Activated CD8-positive, alpha-beta memory T cell treated with anti-CD3 and anti-CD28 coated beads, Interleukin-2, amount 10 ng/mL, durations not matched to agents 7 days and 5 days (primary cell): ENCODE data around the gene PTPN11. TPM values are rescaled to one million over a fixed set of nuclear protein-coding genes. Genes with fewer than 3 reads are reported as not detected.
"Not testable (repeated sequence)": the region's sequence is repeated elsewhere in the genome, so short reads cannot be mapped to it uniquely, and the experiment has no call there.

ENCODE experiments used
- ATAC-seq: fragments of 150-1000 bp; cut with Tn5 transposase; one replicate; pipeline ENCODE4 v1.10.0; 2021; ENCODE audit warnings: moderate library complexity
- CTCF ChIA-PET: fragments of 350-600 bp; sonication (Branson Sonifier 250); formaldehyde crosslinking; loops from one replicate; lab custom pipeline; 2021; ENCODE audit warnings: antibody characterized with exemption; lab: Charles Lee
- DNase-seq: peaks from one replicate; pipeline ENCODE4 v3.0.0-alpha.2; 2020
- H3K27ac Mint-ChIP-seq: one replicate; pipeline ENCODE4 v1.8.0; 2021; ENCODE audit warnings: mild to moderate bottlenecking, mixed read lengths
- H3K27me3 Mint-ChIP-seq: one replicate; pipeline ENCODE4 v1.8.0; 2021; ENCODE audit warnings: mixed read lengths
- H3K36me3 Mint-ChIP-seq: one replicate; pipeline ENCODE4 v1.8.0; 2021; ENCODE audit warnings: mild to moderate bottlenecking, mixed read lengths
- H3K4me1 Mint-ChIP-seq: one replicate; pipeline ENCODE4 v1.8.0; 2021; ENCODE audit warnings: mixed read lengths
- H3K4me3 Mint-ChIP-seq: one replicate; pipeline ENCODE4 v1.8.0; 2021; ENCODE audit warnings: mild to moderate bottlenecking, moderate library complexity, mixed read lengths
- H3K9me3 Mint-ChIP-seq: one replicate; pipeline ENCODE4 v1.8.0; 2022; ENCODE audit warnings: low read depth, mixed read lengths
- total RNA-seq, 2 experiments: library from RNA; stranded (reverse); gene quantifications; one replicate each; pipeline ENCODE4 v1.2.3, GENCODE V29; 2021

The PTPN11 gene
- total RNA-seq, 2 experiments from 2014 or later: 90.9 to 118 TPM

- CTCF ChIA-PET: no interaction called here
- no peak for DNase-seq
- peaks cover 5% of the 10 kb centered on the region for H3K36me3 Mint-ChIP-seq
- H3K27ac Mint-ChIP-seq: no peak overlapping the region
- ATAC-seq: no peak
- H3K27me3 Mint-ChIP-seq: no peaks in the 10 kb centered on the region
- H3K4me3 Mint-ChIP-seq: no peak overlapping the region
- H3K9me3 Mint-ChIP-seq: no peaks in the 10 kb centered on the region
- no peaks in the 10 kb centered on the region for H3K4me1 Mint-ChIP-seq
These were observed 96.3 kb downstream of the PTPN11 start for GRCh38 chr12:112514926-112515642.

GRCh38 chr12:112515868-112516267 is 97.1 kb downstream of the PTPN11 start:
- Mint-ChIP-seq H3K27ac (no peak overlapping the region), H3K36me3 (peaks cover 5% of the 10 kb centered on the region), H3K4me1 (no peaks in the 10 kb centered on the region), H3K9me3 (no peaks in the 10 kb centered on the region), H3K4me3 (no peak overlapping the region), H3K27me3 (no peaks in the 10 kb centered on the region)
- CTCF ChIA-PET: no interaction called here
- DNase-seq (no peak), ATAC-seq (no peak)

GRCh38 chr12:112517730-112518364 is 99.1 kb downstream of the PTPN11 start:
- no peaks in the 10 kb centered on the region for H3K9me3 Mint-ChIP-seq
- no peak overlapping the region for H3K27ac Mint-ChIP-seq
- CTCF ChIA-PET: no interaction called here
- no peaks in the 10 kb centered on the region for H3K27me3 Mint-ChIP-seq
- ATAC-seq (no peak), DNase-seq (no peak)
- no peak overlapping the region for H3K4me3 Mint-ChIP-seq
- H3K36me3 Mint-ChIP-seq: no peaks in the 10 kb centered on the region
- H3K4me1 Mint-ChIP-seq: no peaks in the 10 kb centered on the region

- H3K9me3 Mint-ChIP-seq: no peaks in the 10 kb centered on the region
- no peak for ATAC-seq
- no peak for DNase-seq
- H3K4me3 Mint-ChIP-seq: no peak overlapping the region
- H3K36me3 Mint-ChIP-seq: no peaks in the 10 kb centered on the region
- no peak overlapping the region for H3K27ac Mint-ChIP-seq
- no peaks in the 10 kb centered on the region for H3K4me1 Mint-ChIP-seq
- CTCF ChIA-PET: no interaction called here
- no peaks in the 10 kb centered on the region for H3K27me3 Mint-ChIP-seq
These were observed 99.6 kb downstream of the PTPN11 start for GRCh38 chr12:112518365-112518735.

- H3K4me1 Mint-ChIP-seq, ATAC-seq, H3K27me3 Mint-ChIP-seq, H3K27ac Mint-ChIP-seq, DNase-seq, H3K4me3 Mint-ChIP-seq, H3K9me3 Mint-ChIP-seq, CTCF ChIA-PET, H3K36me3 Mint-ChIP-seq: not testable (repeated sequence)
These were observed 101.1 kb downstream of the PTPN11 start for GRCh38 chr12:112519841-112520340.

- no peaks in the 10 kb centered on the region for H3K27me3 Mint-ChIP-seq
- H3K9me3 Mint-ChIP-seq: no peaks in the 10 kb centered on the region
- H3K27ac Mint-ChIP-seq: no peak overlapping the region
These were observed 105.1 kb downstream of the PTPN11 start for GRCh38 chr12:112523856-112524255.

GRCh38 chr12:112524269-112524668 is 105.5 kb downstream of the PTPN11 start:
- H3K36me3 Mint-ChIP-seq: no peaks in the 10 kb centered on the region
- CTCF ChIA-PET: no interaction called here
- no peaks in the 10 kb centered on the region for H3K27me3 Mint-ChIP-seq
- H3K4me3 Mint-ChIP-seq: no peak overlapping the region
- ATAC-seq (no peak), DNase-seq (no peak)
- no peaks in the 10 kb centered on the region for H3K4me1 Mint-ChIP-seq
- H3K9me3 Mint-ChIP-seq: no peaks in the 10 kb centered on the region
- H3K27ac Mint-ChIP-seq: no peak overlapping the region

More at GRCh38 chr12:112523856-112524255, 105.1 kb downstream of the PTPN11 start:
- no peaks in the 10 kb centered on the region for H3K4me1 Mint-ChIP-seq
- no peak overlapping the region for H3K4me3 Mint-ChIP-seq
- no peak for DNase-seq
- no peak for ATAC-seq
- no peaks in the 10 kb centered on the region for H3K36me3 Mint-ChIP-seq
- CTCF ChIA-PET: no interaction called here

GRCh38 chr12:112524676-112525425 is 106.1 kb downstream of the PTPN11 start:
- no peak for ATAC-seq

GRCh38 chr12:112525426-112525809 is 106.7 kb downstream of the PTPN11 start:
- Mint-ChIP-seq H3K4me1 (no peaks in the 10 kb centered on the region), H3K9me3 (no peaks in the 10 kb centered on the region), H3K4me3 (no peak overlapping the region), H3K27me3 (no peaks in the 10 kb centered on the region), H3K36me3 (no peaks in the 10 kb centered on the region), H3K27ac (no peak overlapping the region)
- ATAC-seq (no peak), DNase-seq (no peak)
- CTCF ChIA-PET: no interaction called here

More at GRCh38 chr12:112524676-112525425, 106.1 kb downstream of the PTPN11 start:
- H3K36me3 Mint-ChIP-seq: no peaks in the 10 kb centered on the region
- no peaks in the 10 kb centered on the region for H3K9me3 Mint-ChIP-seq
- CTCF ChIA-PET: no interaction called here
- no peak for DNase-seq
- no peak overlapping the region for H3K27ac Mint-ChIP-seq
- H3K4me3 Mint-ChIP-seq: no peak overlapping the region
- no peaks in the 10 kb centered on the region for H3K27me3 Mint-ChIP-seq
- H3K4me1 Mint-ChIP-seq: no peaks in the 10 kb centered on the region

GRCh38 chr12:112527082-112527481 is 108.3 kb downstream of the PTPN11 start:
- CTCF ChIA-PET: no interaction called here
- Mint-ChIP-seq H3K36me3 (no peaks in the 10 kb centered on the region), H3K9me3 (no peaks in the 10 kb centered on the region), H3K4me3 (no peak overlapping the region), H3K27ac (no peak overlapping the region), H3K4me1 (no peaks in the 10 kb centered on the region), H3K27me3 (no peaks in the 10 kb centered on the region)
- ATAC-seq (no peak), DNase-seq (no peak)

- no peaks in the 10 kb centered on the region for H3K4me1 Mint-ChIP-seq
- no peaks in the 10 kb centered on the region for H3K27me3 Mint-ChIP-seq
- ATAC-seq (no peak), DNase-seq (no peak)
- CTCF ChIA-PET: no interaction called here
- no peak overlapping the region for H3K27ac Mint-ChIP-seq
- no peak overlapping the region for H3K4me3 Mint-ChIP-seq
- H3K36me3 Mint-ChIP-seq: no peaks in the 10 kb centered on the region
- H3K9me3 Mint-ChIP-seq: no peaks in the 10 kb centered on the region
These were observed 108.8 kb downstream of the PTPN11 start for GRCh38 chr12:112527501-112527900.

GRCh38 chr12:112528521-112528920 is 109.8 kb downstream of the PTPN11 start:
- no peak for ATAC-seq
- Mint-ChIP-seq H3K9me3 (no peaks in the 10 kb centered on the region), H3K4me3 (no peak overlapping the region), H3K27ac (no peak overlapping the region), H3K4me1 (no peaks in the 10 kb centered on the region), H3K27me3 (no peaks in the 10 kb centered on the region), H3K36me3 (no peaks in the 10 kb centered on the region)
- CTCF ChIA-PET: no interaction called here
- DNase-seq: no peak

GRCh38 chr12:112530941-112531340 is 112.2 kb downstream of the PTPN11 start:
- CTCF ChIA-PET: no interaction called here
- no peaks in the 10 kb centered on the region for H3K4me1 Mint-ChIP-seq
- H3K27me3 Mint-ChIP-seq: no peaks in the 10 kb centered on the region
- no peak overlapping the region for H3K4me3 Mint-ChIP-seq
- ATAC-seq: no peak
- H3K27ac Mint-ChIP-seq: no peak overlapping the region
- no peaks in the 10 kb centered on the region for H3K9me3 Mint-ChIP-seq
- DNase-seq: no peak
- no peaks in the 10 kb centered on the region for H3K36me3 Mint-ChIP-seq

GRCh38 chr12:112532106-112532505 is 113.4 kb downstream of the PTPN11 start:
- no peaks in the 10 kb centered on the region for H3K4me1 Mint-ChIP-seq
- CTCF ChIA-PET: no interaction called here

More at GRCh38 chr12:112532106-112532505, 113.4 kb downstream of the PTPN11 start:
- Mint-ChIP-seq H3K36me3 (no peaks in the 10 kb centered on the region), H3K27ac (no peak overlapping the region), H3K4me3 (no peak overlapping the region), H3K9me3 (no peaks in the 10 kb centered on the region), H3K27me3 (no peaks in the 10 kb centered on the region)
- no peak for DNase-seq
- no peak for ATAC-seq
